Fibroblast of the conjunctiva (primary cell): ENCODE data around the gene NFIB.

Source experiments
- DNase-seq: peaks from one replicate; pipeline ENCODE4 v3.0.0-alpha.2; 2010; ENCODE audit warnings: low read depth

The NFIB gene

GRCh38 chr9:14313951-14314423, at the start of gene NFIB:
NFIB (minus strand) TSS chr9:14314141; CDS start chr9:14313511, 630 bp downstream.
- no peak for DNase-seq

GRCh38 chr9:14362175-14362574, 48.2 kb upstream of the NFIB start:
- DNase-seq = peak; percentile 70

- DNase-seq = no peak
These were observed 47.1 kb upstream of the NFIB start for GRCh38 chr9:14361074-14361473.

GRCh38 chr9:14358523-14358922, 44.6 kb upstream of the NFIB start:
- DNase-seq = no peak

- DNase-seq = no peak
These were observed 42.7 kb upstream of the NFIB start for GRCh38 chr9:14356351-14357265.

GRCh38 chr9:14354201-14354600, 40.3 kb upstream of the NFIB start:
- no peak for DNase-seq

- DNase-seq = peak; percentile 71
These were observed 39.5 kb upstream of the NFIB start for GRCh38 chr9:14353222-14354056.

GRCh38 chr9:14352503-14352902, 38.6 kb upstream of the NFIB start:
- no peak for DNase-seq

- DNase-seq = no peak
These were observed 37.4 kb upstream of the NFIB start for GRCh38 chr9:14351221-14351836.

- DNase-seq = no peak
These were observed 36.8 kb upstream of the NFIB start for GRCh38 chr9:14350754-14351153.

GRCh38 chr9:14350349-14350728, 36.4 kb upstream of the NFIB start:
- DNase-seq = no peak

GRCh38 chr9:14349447-14350348, 35.8 kb upstream of the NFIB start:
- DNase-seq = no peak

GRCh38 chr9:14349146-14349446, 35.2 kb upstream of the NFIB start:
- DNase-seq = no peak

GRCh38 chr9:14348373-14349145, 34.6 kb upstream of the NFIB start:
- DNase-seq = no peak

GRCh38 chr9:14348123-14348372, 34.1 kb upstream of the NFIB start:
- no peak for DNase-seq

GRCh38 chr9:14347406-14348122, 33.6 kb upstream of the NFIB start:
- no peak for DNase-seq

- DNase-seq = no peak
These were observed 33.0 kb upstream of the NFIB start for GRCh38 chr9:14346811-14347405.

GRCh38 chr9:14346231-14346791, 32.4 kb upstream of the NFIB start:
- DNase-seq = no peak

- DNase-seq = no peak
These were observed 31.7 kb upstream of the NFIB start for GRCh38 chr9:14345354-14346230.
